ENCODE data around the gene SGMS1.

GRCh38 chr10:50517626-50518025 lies 106.1 kb downstream of the SGMS1 start:
- TF ChIP-seq POLR2A (IDR thresholded peaks at IDR 0.05) (no peak), CTCF (IDR thresholded peaks at IDR 0.05) (no peak), POLR2AphosphoS5 (IDR thresholded peaks at IDR 0.05) (no peak), EP300 (IDR thresholded peaks at IDR 0.05; ENCODE audit: low read depth) (no peak)

All from transverse colon (tissue), 4 donors.